ENCODE data around the gene CFL2.
"Not testable (repeated sequence)": the region's sequence is repeated elsewhere in the genome, so short reads cannot be mapped to it uniquely, and the experiment has no call there.

Gene CFL2

DNA sequence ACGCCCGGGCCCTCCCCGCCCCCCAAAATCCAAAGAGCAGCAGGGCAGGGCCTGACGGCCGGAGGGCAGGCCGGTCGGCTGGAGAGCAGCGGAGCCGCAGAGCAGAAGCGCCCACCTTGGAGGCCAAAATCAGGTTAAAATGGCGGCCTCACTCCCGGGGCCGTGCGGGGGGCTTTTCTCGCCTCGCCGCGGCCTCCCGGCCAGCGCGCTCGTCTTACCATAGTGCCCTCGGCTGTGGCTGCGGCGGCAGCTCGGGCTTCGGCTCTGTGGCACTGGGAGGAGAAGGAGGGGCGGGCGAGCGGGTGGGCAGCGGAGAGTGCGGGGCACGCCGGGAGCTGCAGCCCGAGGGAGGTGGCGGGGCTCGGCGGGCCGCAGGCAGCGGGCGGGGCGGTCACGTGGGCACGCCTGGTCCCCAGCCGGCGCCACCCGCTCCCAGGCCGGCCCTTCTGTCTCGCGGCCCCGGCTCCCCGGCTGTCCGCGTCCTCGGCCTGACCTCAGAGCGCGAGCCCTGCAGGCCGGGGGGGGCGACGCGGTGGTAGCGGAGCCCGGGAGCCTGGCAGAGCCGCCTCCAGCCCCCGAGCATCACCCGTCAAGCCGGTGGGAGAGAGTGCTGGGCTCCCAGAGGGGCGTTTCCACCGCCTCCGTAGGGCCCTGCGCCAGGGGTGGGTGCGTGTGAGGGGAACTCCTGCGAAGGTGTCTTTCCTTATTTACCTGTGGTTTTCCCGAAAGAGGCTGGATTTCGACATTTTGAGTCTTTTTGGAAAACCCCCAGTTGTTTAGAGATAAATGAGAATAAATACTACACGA lies at the start of gene CFL2:
TSS of gene CFL2 (minus strand) at position 274 of the 807 bp plus-strand sequence. CDS start at position 221, 53 bp downstream.
- peak; percentile 73 for DNase-seq (ENCODE audit: low spot score)

DNA sequence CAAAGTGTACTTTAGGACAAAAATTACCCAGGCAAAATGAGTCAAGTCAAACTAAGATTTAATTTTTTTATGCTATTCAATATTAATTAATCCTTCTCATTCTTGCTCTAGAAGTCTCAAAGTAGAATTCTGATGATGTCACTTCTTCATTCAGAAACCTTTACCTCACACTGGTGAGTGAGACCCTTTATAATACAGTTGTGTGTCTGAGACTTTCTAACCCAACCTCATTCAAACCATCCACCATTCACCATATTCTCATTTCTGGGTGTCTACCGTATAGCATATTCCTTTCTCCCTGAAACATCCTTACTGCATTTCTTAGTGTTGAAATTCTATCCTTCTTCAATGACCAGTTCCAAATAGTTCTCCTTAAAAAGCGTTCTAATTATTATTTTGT lies 40.8 kb upstream of the CFL2 start:
- no peak for DNase-seq (ENCODE audit: low spot score)

DNA sequence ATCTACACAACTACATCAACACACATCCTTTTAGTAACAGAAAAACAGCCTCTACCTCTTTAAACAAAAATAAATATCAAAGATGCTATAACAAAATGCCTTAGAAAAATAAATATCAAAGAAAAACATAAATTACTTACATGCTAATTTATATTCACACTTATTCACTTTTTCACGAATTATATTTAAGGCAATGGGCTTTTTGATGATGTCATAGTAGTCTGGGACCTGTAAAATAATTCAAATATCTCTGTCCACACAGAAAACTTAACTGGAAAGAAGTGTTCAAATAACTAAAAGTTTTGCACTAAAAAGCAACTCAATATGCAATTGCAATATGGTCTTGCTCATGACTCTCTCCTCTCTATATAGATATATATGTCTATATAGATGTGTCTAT lies 40.3 kb upstream of the CFL2 start:
- DNase-seq (ENCODE audit: low spot score), result no peak

DNA sequence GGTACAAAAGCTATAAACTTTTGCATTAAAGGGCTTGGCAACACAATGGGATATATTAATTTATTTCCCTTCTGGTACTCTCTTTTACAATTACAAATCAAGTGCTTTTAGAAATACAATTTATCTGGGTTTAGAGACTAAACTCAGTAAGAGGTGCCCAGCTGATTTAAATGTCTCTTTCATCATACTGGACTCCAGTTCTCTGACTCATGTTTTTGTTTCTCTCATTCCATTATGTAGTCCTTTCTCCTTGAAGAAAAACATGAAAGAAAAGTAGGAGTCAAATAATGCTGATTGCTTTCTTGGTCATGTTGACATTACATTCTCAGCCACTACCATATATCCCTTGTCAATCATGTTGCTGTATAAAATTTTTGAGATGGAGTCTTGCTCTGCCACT lies 36.3 kb upstream of the CFL2 start:
- DNase-seq (ENCODE audit: low spot score), result no peak

DNA sequence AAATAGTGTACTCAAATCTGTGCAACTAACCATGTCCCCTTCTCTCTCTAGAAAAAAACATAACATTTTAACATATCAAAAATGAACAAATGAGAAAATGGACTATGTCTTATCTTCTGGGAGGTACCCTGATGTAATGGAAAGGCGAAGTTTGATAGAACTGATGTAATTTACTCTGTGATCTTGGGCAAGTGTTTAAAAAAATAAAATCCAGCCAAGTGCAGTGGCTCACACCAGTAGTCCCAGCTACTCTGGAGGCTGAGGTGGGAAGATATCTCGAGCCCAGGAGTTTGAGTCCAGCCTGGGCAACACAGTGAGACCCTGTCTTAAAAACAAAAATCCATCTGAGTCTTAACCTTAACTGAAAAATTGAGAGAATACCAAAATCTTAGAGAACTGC lies 35.8 kb upstream of the CFL2 start:
- DNase-seq (ENCODE audit: low spot score), result no peak

DNA sequence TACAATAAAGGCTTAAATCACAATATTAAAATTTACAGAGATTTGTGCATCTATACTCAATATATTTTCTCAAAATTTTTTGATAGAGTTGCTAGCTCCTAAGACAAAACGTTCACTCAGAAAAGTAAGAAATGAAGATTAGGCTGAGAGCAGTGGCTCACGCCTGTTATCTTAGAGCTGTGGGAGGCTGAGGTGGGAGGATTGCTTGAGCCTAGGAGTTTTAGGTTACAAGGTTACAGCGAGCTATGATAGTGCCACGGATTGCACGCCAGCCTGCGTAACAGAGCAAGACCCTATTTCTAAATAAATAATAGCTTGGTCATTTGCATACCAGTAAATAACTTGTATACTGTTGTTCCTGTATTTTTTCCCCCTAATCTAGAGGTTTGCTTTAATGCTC lies 35.0 kb upstream of the CFL2 start:
- no peak for DNase-seq (ENCODE audit: low spot score)

DNA sequence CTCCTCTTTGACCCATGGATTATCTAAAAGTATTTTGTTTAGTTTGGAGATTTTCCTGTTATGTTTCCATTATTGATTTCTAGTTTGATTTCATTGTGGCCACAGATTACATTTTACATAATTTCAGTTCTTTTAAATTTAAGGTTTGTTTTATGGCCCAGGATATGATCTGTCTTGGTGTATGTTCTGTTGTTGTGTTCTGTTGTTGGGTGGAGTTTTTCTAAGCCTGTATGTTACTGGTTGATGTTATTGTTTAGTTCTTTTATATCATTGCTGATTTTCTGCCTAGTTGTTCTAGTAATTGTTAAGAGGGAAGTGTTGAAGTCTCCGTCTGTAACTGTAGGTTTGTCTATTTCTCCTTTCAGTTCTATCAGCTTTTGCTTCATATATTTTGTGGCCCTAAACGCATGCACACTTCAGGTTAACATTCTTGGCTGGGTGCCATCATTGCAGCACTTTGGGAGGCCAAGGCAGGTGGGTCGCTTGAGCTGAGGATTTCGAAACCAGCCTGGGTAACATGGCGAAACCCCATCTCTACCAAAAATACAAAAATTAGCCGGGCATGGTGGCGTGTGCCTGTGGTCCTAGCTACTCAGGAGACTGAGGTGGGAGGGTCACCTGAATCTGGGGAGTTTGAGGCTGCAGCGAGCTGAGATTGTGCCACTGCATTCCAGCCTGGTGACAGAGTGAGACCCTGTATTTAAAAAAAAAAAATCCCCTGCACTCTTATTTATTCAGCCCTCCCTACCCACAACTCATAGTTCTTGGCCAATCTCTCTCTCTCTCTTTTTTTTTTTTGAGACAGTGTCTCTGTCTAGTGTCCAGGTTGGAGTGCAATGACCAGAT lies 28.1 kb upstream of the CFL2 start:
- no peak for DNase-seq (ENCODE audit: low spot score)

DNA sequence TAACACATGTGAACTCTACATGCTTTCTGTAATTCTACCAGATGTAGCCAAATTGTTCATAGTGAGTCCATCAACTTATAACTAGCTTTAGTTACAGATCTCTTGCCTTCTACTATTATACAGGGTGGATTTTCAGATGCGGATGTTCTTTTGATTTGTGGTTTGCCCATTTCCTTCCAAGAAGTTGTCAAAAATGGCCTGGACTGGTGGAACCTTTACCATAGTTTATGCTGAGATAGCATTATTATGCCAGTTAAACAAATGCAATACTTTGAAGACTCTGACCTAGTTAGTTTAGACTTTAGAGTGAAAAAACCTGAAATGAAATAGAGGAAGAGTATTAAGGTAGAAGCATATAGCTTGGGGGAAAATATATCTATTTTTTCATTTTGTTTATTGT lies 27.4 kb upstream of the CFL2 start:
- no peak for DNase-seq (ENCODE audit: low spot score)

DNA sequence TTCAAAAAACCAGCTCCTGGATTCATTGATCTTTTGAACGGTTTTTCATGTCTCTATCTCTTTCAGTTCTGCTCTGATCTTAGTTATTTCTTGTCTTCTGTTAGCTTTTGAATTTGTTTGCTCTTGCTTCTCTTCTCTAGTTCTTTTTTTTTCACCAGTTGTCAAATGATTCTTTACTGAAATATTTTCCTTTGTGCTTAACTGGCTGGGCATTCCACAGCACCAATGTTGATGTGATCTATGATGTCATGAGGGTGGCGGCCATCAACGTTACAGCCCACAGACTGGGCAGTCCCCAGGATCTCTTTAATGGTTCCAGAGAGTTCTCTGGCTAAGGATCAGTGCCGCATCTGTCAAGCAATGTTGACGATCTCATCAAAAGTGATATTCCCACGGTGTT lies 25.7 kb upstream of the CFL2 start:
- DNase-seq (ENCODE audit: low spot score), result not testable (repeated sequence)

DNA sequence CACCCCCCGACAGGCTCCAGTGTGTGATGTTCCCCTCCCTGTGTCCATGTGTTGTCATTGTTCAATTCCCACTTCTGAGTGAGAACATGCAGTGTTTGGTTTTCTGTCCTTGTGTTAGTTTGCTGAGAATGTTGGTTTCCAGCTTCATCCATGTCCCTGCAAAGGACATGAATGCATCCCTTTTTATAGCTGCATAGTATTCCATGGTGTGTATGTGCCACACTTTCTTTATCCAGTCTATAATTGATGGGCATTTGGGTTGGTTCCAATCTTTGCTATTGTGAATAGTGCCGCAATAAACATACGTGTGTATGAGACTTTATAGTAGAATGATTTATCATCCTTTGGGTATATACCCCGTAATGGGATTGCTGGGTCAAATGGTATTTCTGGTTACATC lies 22.7 kb upstream of the CFL2 start:
- DNase-seq (ENCODE audit: low spot score), result not testable (repeated sequence)

DNA sequence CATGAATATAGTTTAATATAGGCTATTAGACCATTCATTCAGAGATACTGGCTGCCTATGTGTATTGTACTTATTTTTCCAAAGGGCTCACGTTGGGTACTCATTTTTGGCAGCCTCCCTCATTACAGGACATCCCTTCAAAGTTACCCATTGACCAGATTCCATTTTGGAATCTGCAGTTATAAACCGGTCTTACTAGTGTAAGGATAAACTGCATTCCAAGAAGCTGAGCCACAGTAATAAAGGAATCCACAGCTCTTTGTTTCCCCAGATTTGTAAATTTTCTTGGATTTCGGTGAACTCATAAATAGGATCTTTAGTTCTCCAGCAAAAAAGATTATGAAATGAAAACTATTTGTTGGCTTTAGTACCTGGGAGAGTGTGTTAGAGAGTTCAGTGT lies 18.9 kb upstream of the CFL2 start:
- no peak for DNase-seq (ENCODE audit: low spot score)

DNA sequence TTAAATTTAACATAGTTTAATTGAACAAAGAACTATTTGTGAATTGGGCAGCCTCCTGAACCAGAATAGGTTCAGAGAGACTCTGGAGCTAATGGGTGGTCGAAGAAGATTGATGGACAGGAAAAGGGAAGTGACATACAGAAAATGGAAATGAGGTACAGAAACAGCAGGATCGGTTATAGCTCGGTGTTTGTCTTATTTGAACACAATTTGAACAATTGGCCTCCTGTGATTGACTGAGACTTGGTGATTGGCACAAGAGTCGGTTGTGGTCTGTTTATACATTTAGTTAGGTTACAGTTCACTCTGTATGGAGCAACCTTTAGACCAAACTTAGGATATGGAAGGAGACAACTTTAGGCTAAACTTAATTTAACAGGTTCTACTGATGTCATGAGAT lies 18.4 kb upstream of the CFL2 start:
- no peak for DNase-seq (ENCODE audit: low spot score)

DNA sequence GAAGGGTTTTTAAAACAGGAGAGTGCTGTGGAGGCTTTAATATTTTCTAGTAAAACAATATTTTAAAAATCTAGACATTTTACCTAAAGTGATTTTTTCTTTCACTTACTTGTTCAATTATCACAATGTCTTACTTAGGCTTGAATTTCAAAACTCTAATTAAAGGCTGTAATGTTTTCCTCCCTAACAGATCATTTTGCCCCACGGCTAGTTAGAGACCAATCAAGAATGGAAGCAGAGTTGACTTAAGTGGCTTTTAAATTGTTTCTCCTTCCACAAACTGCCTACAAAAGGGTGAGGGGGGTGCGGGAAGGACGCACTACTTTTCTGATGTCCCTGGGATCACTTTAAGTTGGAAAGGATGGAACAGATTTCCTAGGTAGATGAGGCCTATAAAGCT lies 9.5 kb upstream of the CFL2 start:
- no peak for DNase-seq (ENCODE audit: low spot score)

DNA sequence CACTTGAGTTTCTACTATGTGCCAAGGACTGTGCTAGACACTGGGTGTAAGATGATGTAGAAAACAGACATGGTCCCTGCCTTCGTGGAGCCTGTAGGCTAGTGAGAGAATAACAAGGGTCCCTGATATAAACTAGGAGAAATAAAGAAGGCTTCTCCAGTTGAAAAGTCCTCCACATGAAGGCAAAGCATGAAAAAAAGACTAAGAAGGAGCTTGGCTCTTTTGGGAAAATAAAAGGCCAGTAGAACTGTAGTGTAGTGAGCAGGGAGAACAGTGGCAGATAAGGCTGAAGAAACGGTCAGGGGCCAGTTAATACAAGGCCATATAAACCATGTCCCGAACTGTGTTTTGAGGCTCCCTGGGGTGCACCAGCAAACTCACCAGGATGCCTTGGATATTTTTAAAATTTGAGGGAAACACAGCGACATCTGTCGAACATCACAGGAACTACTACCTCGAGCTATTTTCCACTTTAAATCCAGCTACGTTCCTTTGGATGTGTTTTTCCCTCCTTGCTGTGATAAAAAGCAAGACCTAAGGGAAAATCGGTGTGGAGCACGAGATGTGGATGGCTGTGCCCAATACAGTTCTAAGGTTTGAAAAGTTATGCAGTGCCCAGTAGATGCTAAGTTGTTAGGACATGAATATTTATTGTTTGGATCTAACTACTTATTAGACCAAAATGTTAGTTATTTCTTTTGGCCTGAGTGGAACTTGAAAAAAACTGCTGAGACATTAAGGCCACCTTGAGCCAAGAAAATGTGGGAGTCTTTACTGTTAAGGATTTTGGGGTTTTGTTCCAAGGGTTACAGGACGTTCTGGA lies 8.5 kb upstream of the CFL2 start:
- DNase-seq (ENCODE audit: low spot score), result peak; percentile 38

DNA sequence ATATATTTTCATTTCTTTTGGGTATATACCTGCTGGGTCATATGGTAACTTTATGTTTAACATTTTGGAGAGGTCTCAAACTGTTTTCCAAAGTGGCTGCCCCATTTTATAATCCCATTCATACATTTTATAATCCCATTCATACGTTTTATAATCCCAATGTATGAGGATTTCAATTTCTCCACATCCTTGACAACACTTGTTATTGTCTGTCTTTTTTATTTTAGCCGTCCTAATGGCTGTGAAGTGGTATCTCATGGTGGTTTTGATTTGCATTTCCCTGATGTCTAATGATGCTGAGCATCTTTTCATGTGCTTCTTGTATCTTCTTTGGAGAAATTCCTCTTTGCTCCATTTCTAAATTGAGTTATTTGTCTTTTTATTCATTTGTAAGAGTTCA lies 6.7 kb upstream of the CFL2 start:
- DNase-seq (ENCODE audit: low spot score), result no peak

DNA sequence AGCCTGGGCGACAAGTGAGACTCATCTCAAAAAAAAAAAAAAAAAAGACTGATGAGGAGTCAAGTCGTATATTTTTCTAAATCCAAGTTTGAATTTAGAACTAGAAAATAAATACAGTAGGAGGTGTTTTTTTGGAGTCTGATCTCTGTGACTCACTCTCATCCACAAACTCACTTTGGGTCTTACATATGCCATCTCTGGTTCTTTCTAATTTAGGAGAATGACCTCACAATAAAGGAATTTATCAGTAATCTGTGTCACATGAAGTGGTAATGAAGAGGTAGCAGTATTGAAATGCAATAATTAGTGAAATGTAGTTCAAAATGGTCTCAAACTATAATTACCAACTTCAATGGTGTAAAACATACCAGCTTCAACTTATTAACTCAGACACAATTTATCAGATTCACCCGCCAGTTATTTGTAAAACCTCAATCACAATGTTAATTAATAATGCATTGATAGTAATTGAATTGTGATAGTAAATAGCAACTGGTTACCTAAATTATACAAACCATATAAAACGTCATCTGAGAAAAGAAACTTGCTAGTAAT lies 4.4 kb upstream of the CFL2 start:
- no peak for DNase-seq (ENCODE audit: low spot score)

DNA sequence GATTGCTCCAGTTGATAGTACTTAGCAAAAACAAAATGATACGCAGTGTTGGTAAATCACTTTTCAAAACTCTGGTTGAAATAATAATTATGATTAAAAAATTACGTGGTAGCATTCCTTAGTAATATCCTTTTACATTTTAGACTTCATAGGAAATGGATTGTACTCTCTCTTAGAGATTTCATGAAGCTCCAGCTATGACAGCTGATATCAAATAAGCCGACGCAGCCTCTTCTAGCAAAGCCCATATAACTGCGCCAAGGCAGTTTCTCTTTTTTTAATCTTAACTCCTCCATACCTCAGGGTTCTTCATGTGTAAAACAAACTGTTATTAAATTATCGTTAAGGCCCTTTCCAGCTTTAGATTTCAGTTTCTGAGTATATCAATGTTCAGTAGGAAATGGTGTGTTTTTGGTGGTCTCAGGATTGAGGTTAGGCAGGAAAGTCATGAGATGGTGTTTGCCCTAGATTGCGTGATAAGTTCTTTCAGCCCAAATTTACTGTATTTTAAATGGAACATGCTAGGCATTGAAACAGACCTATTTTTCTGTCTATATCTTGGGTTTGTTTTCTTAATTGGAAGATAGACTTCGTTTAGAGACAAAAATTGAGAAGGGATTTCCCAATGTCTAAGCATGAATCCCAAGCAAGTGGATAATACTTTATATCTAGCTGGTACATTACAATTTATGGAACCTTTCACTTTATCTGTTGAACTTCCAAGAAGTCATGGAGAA lies 902 bp upstream of the CFL2 start:
- DNase-seq (ENCODE audit: low spot score), result no peak

DNA sequence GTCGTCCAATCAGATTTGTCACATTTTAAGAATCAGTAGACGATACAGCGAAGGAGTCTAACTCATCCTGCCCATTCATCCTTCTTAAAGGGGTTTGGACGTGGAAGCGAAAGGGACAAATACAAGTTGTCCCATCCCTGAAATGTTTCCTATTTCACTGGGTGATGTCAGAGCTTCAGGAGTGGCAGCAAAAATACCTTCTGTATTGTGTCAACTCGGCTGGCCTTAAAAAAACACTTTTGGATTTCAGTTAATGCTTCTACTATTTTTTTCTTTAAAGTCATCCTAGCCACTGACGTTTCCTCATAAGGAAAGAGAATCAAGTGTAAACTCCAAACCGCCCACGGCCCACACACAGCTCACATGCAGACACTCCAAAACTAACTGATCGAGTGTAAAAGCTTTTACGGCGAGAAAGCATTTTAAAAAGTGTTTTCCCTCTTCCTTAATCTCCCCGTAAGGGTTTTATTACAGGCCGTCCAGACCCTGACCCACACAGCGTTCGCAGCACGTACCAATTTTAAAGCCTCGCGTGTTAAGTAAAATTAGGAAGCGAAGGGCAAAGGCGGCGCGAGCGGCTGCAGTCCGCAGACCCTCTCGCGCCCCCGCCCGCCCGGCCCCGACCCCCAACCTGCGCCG lies 593 bp downstream of the CFL2 start:
- DNase-seq (ENCODE audit: low spot score), result peak; percentile 14

DNA sequence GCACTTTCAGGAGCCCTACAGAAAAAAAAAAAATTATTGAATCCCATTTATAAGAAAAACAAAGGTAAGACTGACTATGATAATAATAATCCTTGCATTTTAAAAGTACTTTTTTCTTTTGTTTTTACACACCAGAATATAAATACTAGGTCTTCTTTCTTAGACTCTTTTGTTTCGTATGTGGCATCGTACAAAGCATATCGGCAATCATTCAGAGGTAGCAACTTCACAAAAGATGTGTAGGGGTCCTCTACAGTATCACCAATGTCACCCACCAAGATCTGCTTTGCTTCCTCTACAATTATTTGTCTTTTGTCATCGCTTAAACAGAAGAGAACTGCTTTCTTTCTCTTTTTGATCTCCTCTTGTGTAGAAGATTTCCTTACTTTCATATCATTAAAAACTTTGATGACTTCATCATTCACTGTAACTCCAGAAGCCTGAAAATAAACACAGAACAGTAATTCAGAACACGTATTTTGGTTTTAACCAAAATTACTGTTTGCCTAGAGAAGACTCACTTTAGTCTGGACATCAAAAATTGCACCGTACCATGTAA lies 1.2 kb downstream of the CFL2 start:
- DNase-seq (ENCODE audit: low spot score), result no peak
